ENCODE data around the gene LAMB3.

DNA sequence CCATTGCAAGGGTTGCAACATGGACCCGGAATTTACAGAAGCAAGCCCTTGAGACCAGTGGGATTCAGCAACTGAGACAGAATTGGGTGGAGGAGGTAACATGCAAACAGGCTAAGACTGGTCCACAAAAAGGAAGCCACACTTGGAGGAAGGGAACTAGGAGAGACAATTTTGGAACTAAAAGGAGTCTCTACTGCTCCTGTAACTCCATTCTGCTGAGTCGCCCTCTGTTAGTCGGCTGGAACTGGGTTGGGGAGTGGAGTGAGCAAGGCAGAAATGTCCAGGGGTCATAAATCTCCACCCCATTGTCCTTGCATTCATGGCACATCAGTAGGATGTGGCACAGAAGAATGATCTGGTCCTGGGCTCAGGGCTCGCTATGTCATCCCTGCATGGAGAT, 5.1 kb downstream of the LAMB3 start:
- TF ChIP-seq POLR2AphosphoS5 (IDR thresholded peaks at IDR 0.05) (no peak), POLR2A (IDR thresholded peaks at IDR 0.05) (no peak)
- TF ChIP-seq, protein P1, sequence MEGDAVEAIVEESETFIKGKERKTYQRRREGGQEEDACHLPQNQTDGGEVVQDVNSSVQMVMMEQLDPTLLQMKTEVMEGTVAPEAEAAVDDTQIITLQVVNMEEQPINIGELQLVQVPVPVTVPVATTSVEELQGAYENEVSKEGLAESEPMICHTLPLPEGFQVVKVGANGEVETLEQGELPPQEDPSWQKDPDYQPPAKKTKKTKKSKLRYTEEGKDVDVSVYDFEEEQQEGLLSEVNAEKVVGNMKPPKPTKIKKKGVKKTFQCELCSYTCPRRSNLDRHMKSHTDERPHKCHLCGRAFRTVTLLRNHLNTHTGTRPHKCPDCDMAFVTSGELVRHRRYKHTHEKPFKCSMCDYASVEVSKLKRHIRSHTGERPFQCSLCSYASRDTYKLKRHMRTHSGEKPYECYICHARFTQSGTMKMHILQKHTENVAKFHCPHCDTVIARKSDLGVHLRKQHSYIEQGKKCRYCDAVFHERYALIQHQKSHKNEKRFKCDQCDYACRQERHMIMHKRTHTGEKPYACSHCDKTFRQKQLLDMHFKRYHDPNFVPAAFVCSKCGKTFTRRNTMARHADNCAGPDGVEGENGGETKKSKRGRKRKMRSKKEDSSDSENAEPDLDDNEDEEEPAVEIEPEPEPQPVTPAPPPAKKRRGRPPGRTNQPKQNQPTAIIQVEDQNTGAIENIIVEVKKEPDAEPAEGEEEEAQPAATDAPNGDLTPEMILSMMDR (IDR thresholded peaks at IDR 0.05 in 8 of 11, conservative IDR thresholded peaks at IDR 0.05 in 3 of 11), result no peak

All from spleen (tissue), 7 donors.